Fibroblast of villous mesenchyme (primary cell): ENCODE measurements around the gene UQCC2. TPM values are rescaled to one million over a fixed set of nuclear protein-coding genes. Genes with fewer than 3 reads are reported as not detected.

Source experiments
- DNase-seq: peaks from one replicate; pipeline ENCODE4 v3.0.0-alpha.2; 2010; ENCODE audit warnings: low read depth
- H3K4me3 ChIP-seq: 2 replicates; pipeline ENCODE4 v1.5.1; 2011; ENCODE audit warnings: low read depth, mild to moderate bottlenecking, low read length
- total RNA-seq: library from RNA; depleted of rRNA; stranded (reverse); fragments of >200 nt; gene quantifications from 2 replicates; pipeline ENCODE4 v1.2.3, GENCODE V29; 2012
- TF ChIP-seq, protein P1 (sequence below): IDR thresholded peaks from 2 replicates; pipeline ENCODE4 v1.5.1; 2012; ENCODE audit warnings: low read depth, mild to moderate bottlenecking, low read length; ENCODE audit not compliant: insufficient read depth

Gene UQCC2
- total RNA-seq, 1 donor = 24.6 TPM

GRCh38 chr6:33722103-33722623 is 10.7 kb upstream of the UQCC2 start:
- TF ChIP-seq, protein P1, sequence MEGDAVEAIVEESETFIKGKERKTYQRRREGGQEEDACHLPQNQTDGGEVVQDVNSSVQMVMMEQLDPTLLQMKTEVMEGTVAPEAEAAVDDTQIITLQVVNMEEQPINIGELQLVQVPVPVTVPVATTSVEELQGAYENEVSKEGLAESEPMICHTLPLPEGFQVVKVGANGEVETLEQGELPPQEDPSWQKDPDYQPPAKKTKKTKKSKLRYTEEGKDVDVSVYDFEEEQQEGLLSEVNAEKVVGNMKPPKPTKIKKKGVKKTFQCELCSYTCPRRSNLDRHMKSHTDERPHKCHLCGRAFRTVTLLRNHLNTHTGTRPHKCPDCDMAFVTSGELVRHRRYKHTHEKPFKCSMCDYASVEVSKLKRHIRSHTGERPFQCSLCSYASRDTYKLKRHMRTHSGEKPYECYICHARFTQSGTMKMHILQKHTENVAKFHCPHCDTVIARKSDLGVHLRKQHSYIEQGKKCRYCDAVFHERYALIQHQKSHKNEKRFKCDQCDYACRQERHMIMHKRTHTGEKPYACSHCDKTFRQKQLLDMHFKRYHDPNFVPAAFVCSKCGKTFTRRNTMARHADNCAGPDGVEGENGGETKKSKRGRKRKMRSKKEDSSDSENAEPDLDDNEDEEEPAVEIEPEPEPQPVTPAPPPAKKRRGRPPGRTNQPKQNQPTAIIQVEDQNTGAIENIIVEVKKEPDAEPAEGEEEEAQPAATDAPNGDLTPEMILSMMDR = no peak
- H3K4me3 ChIP-seq = no peak overlapping the region
- DNase-seq = no peak

- no peak for DNase-seq
- no peak overlapping the region for H3K4me3 ChIP-seq
- TF ChIP-seq, protein P1 = no peak
Observed at GRCh38 chr6:33721508-33721907, 10.0 kb upstream of the UQCC2 start.

GRCh38 chr6:33720998-33721397 is 9.5 kb upstream of the UQCC2 start:
- TF ChIP-seq, protein P1 = no peak
- no peak overlapping the region for H3K4me3 ChIP-seq
- no peak for DNase-seq

DNA sequence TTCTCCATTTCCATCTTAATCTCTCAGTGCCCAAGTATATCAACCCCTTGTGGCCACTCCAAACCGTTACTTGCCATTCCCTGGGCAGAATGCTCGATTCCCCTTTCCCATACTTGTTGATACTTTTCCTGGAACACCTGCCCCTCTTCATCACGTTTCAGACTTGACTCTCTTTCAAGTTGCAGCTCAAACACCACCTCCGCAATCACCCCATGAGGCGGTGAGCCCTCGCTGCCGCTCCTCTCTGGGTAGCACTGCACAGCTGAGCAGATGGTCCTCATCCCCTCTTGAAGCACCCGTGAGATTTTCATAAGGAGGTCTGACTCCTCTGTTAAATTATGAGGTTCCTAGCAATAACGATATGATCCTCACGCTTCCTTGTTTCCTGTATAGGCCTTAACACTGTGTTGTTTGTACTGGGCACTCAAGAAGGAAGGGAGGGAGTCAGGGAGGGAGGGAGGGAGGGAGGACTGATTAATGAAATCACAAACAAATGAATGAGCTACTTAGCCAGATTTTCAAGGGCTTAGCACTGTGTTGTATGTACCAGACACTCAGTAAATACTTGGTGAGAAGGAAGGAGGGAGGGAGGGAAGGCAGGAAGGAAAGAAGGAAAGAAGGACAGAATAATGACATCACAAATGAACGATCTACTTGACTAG is 8.0 kb upstream of the UQCC2 start:
- H3K4me3 ChIP-seq = no peak overlapping the region
- no peak for DNase-seq
- TF ChIP-seq, protein P1 = no peak

GRCh38 chr6:33718713-33719112 is 7.2 kb upstream of the UQCC2 start:
- no peak overlapping the region for H3K4me3 ChIP-seq
- TF ChIP-seq, protein P1 = no peak
- DNase-seq = no peak

- TF ChIP-seq, protein P1 = no peak
- no peak overlapping the region for H3K4me3 ChIP-seq
- no peak for DNase-seq
Observed at GRCh38 chr6:33717934-33718455, 6.5 kb upstream of the UQCC2 start.
